Measurements from ENCODE around the gene GALNT14. TPM values are rescaled to one million over a fixed set of nuclear protein-coding genes. Genes with fewer than 3 reads are reported as not detected.

GALNT14 gene
- total and polyA plus RNA-seq, 9 donors, result 0.28 to 9.8 (median 1.6) TPM; not detected in 3

- H3K36me3 ChIP-seq, result no peaks in the 10 kb centered on the region
- no peaks in the 10 kb centered on the region for H3K9me3 ChIP-seq
- no peak for TF ChIP-seq CTCF (IDR thresholded peaks at IDR 0.05)
- TF ChIP-seq EP300 (IDR thresholded peaks at IDR 0.05), result no peak
- no peak for TF ChIP-seq POLR2A (IDR thresholded peaks at IDR 0.05)
- intact Hi-C loops (cut with DNase I), result no loop called here
- H3K27me3 ChIP-seq, result no peaks in the 10 kb centered on the region
- DNase-seq, result no peak
- no peaks in the 10 kb centered on the region for H3K4me1 ChIP-seq (ENCODE audit: insufficient read depth)
- WGBS, 3 donors, result 63 to 80% (median 78%) methylated on average over 1 of the region's 1 CpG
- H3K27ac ChIP-seq, result no peak overlapping the region
- no peak overlapping the region for H3K4me3 ChIP-seq
Measured at GRCh38 chr2:31080361-31080760, 57.9 kb downstream of the GALNT14 start.

GRCh38 chr2:31079665-31080064 lies 58.6 kb downstream of the GALNT14 start:
- no peak for TF ChIP-seq EP300 (IDR thresholded peaks at IDR 0.05)
- no peak for TF ChIP-seq CTCF (IDR thresholded peaks at IDR 0.05)
- TF ChIP-seq POLR2A (IDR thresholded peaks at IDR 0.05), result no peak
- 68 to 80% (median 75%) methylated on average over 5 of the region's 5 CpGs for WGBS, 3 donors

GRCh38 chr2:31078579-31079105 lies 59.6 kb downstream of the GALNT14 start:
- H3K9me3 ChIP-seq, result no peaks in the 10 kb centered on the region
- no peak for DNase-seq
- no peaks in the 10 kb centered on the region for H3K36me3 ChIP-seq
- H3K27me3 ChIP-seq, result no peaks in the 10 kb centered on the region
- no peak overlapping the region for H3K4me3 ChIP-seq
- H3K27ac ChIP-seq, result no peak overlapping the region
- no peaks in the 10 kb centered on the region for H3K4me1 ChIP-seq (ENCODE audit: insufficient read depth)
- no peak for TF ChIP-seq EP300 (IDR thresholded peaks at IDR 0.05)
- no peak for TF ChIP-seq CTCF (IDR thresholded peaks at IDR 0.05)
- TF ChIP-seq POLR2A (IDR thresholded peaks at IDR 0.05), result no peak
- intact Hi-C loops (cut with DNase I), result no loop called here
- 72 to 86% (median 78%) methylated on average over 6 of the region's 6 CpGs for WGBS, 3 donors

More at GRCh38 chr2:31079665-31080064, 58.6 kb downstream of the GALNT14 start:
- Histone ChIP-seq H3K27ac (no peak overlapping the region), H3K4me1 (ENCODE audit: insufficient read depth) (no peaks in the 10 kb centered on the region), H3K9me3 (no peaks in the 10 kb centered on the region), H3K36me3 (no peaks in the 10 kb centered on the region), H3K27me3 (no peaks in the 10 kb centered on the region), H3K4me3 (no peak overlapping the region)
- DNase-seq, result no peak
- intact Hi-C loops (cut with DNase I), result no loop called here

GRCh38 chr2:31078011-31078410 lies 60.2 kb downstream of the GALNT14 start:
- Histone ChIP-seq H3K27me3 (no peaks in the 10 kb centered on the region), H3K36me3 (no peaks in the 10 kb centered on the region), H3K4me3 (no peak overlapping the region), H3K9me3 (no peaks in the 10 kb centered on the region), H3K4me1 (ENCODE audit: insufficient read depth) (no peaks in the 10 kb centered on the region), H3K27ac (no peak overlapping the region)
- TF ChIP-seq EP300 (IDR thresholded peaks at IDR 0.05) (no peak), POLR2A (IDR thresholded peaks at IDR 0.05) (no peak), CTCF (IDR thresholded peaks at IDR 0.05) (no peak)
- DNase-seq, result no peak
- WGBS, 3 donors, result 38 to 49% (median 42%) methylated on average over 4 of the region's 4 CpGs
- intact Hi-C loops (cut with DNase I), result no loop called here

Measured in ovary (tissue), 9 donors.